Trophoblast cell (in vitro differentiated cells and primary cell): Measurements from ENCODE around the gene GSTM4.
"Not testable (repeated sequence)": the region's sequence is repeated elsewhere in the genome, so short reads cannot be mapped to it uniquely, and the experiment has no call there.

Experiments
- DNase-seq, 2 donors: peaks; one replicate each; pipeline ENCODE4 v3.0.0-alpha.2; 2016
- H2AFZ ChIP-seq: 2 replicates; pipeline ENCODE4 v1.6.1; 2013; ENCODE audit warnings: low read length, moderate library complexity, mild to moderate bottlenecking; ENCODE audit not compliant: insufficient read depth, poor library complexity
- H2AK5ac ChIP-seq: 2 replicates; pipeline ENCODE4 v1.6.1; 2013; ENCODE audit warnings: mild to moderate bottlenecking, low read length
- H2BK120ac ChIP-seq: 2 replicates; pipeline ENCODE4 v1.6.1; 2013; ENCODE audit warnings: low read length, mild to moderate bottlenecking, moderate library complexity; ENCODE audit not compliant: insufficient read depth, poor library complexity
- H2BK12ac ChIP-seq: 2 replicates; pipeline ENCODE4 v1.6.1; 2013; ENCODE audit warnings: mild to moderate bottlenecking, low read length, moderate library complexity
- H2BK5ac ChIP-seq: 2 replicates; pipeline ENCODE4 v1.6.1; 2013; ENCODE audit warnings: low read length, low read depth, moderate library complexity, mild to moderate bottlenecking; ENCODE audit not compliant: poor library complexity
- H3K14ac ChIP-seq: 2 replicates; pipeline ENCODE4 v1.6.1; 2013; ENCODE audit warnings: mild to moderate bottlenecking, low read length
- H3K18ac ChIP-seq: 2 replicates; pipeline ENCODE4 v1.6.1; 2013; ENCODE audit warnings: mild to moderate bottlenecking, low read length
- H3K23ac ChIP-seq: 2 replicates; pipeline ENCODE4 v1.6.1; 2013; ENCODE audit warnings: low read length
- H3K27ac ChIP-seq: 2 replicates; pipeline ENCODE4 v1.5.1; 2013; ENCODE audit warnings: low read depth, mild to moderate bottlenecking, inconsistent platforms, low read length, moderate library complexity
- H3K27me3 ChIP-seq: 2 replicates; pipeline ENCODE4 v1.6.1; 2013; ENCODE audit warnings: inconsistent platforms, mild to moderate bottlenecking, low read length, moderate library complexity; ENCODE audit not compliant: insufficient read depth
- H3K36me3 ChIP-seq, 2 experiments: 1 replicate in 1 of 2; 2 replicates in 1 of 2; pipeline ENCODE4 v1.6.1; 2013; ENCODE audit warnings: low read length in 2 of 2, mild to moderate bottlenecking in 2 of 2, moderate library complexity in 1 of 2; ENCODE audit not compliant: insufficient read depth in 2 of 2, control insufficient read depth in 1 of 2
- H3K4ac ChIP-seq: 2 replicates; pipeline ENCODE4 v1.6.1; 2013; ENCODE audit warnings: low read depth, mild to moderate bottlenecking, low read length, moderate library complexity
- H3K4me1 ChIP-seq, 2 experiments: 1 replicate in 1 of 2; 2 replicates in 1 of 2; pipeline ENCODE4 v1.6.1; 2013; ENCODE audit warnings: low read length in 2 of 2, mild to moderate bottlenecking in 2 of 2, moderate library complexity in 1 of 2; ENCODE audit not compliant: insufficient read depth in 2 of 2, control insufficient read depth in 1 of 2
- H3K4me2 ChIP-seq: 2 replicates; pipeline ENCODE4 v1.6.1; 2013; ENCODE audit warnings: inconsistent platforms, mild to moderate bottlenecking, low read length, moderate library complexity
- H3K4me3 ChIP-seq: 2 replicates; pipeline ENCODE4 v1.5.1; 2013; ENCODE audit warnings: mild to moderate bottlenecking, low read depth, low read length, inconsistent platforms
- H3K79me1 ChIP-seq: one replicate; pipeline ENCODE4 v1.6.1; 2013; ENCODE audit warnings: low read length
- H3K79me2 ChIP-seq: 2 replicates; pipeline ENCODE4 v1.6.1; 2013; ENCODE audit warnings: low read length, mild to moderate bottlenecking; ENCODE audit not compliant: control insufficient read depth, insufficient read depth, poor library complexity
- H3K9ac ChIP-seq: 2 replicates; pipeline ENCODE4 v1.6.1; 2013; ENCODE audit warnings: mild to moderate bottlenecking, low read length
- H3K9me3 ChIP-seq: 2 replicates; pipeline ENCODE4 v1.6.1; 2013; ENCODE audit warnings: low read depth, mild to moderate bottlenecking, control low read depth, inconsistent platforms, low read length; ENCODE audit not compliant: insufficient read depth
- H4K12ac ChIP-seq: 2 replicates; pipeline ENCODE4 v1.6.1; 2013; ENCODE audit warnings: low read depth, mild to moderate bottlenecking, low read length, moderate library complexity
- H4K8ac ChIP-seq: 2 replicates; pipeline ENCODE4 v1.6.1; 2013; ENCODE audit warnings: low read depth, mild to moderate bottlenecking, low read length, moderate library complexity
- H4K91ac ChIP-seq: one replicate; pipeline ENCODE4 v1.6.1; 2013; ENCODE audit warnings: low read depth, mild to moderate bottlenecking, low read length, moderate library complexity
- WGBS: extraction: QIAGEN DNeasy Blood & Tissue Kit; methylation state at CpG from one replicate; pipeline ENCODE4 v1.1.7; 2013; ENCODE audit warnings: missing lambda C conversion rate; ENCODE audit not compliant: insufficient read length, insufficient coverage; ENCODE audit errors: extremely low coverage; 5-methylcytosine and 5-hydroxymethylcytosine counted together

GSTM4 gene

GRCh38 chr1:109677459-109677858, 21.6 kb downstream of the GSTM4 start:
- H4K8ac ChIP-seq, result no peak overlapping the region
- DNase-seq, result no peak
- no peak overlapping the region for H3K27ac ChIP-seq
- no peaks in the 10 kb centered on the region for H3K9me3 ChIP-seq
- H3K23ac ChIP-seq, result no peak overlapping the region
- no peaks in the 10 kb centered on the region for H3K79me2 ChIP-seq
- no peak overlapping the region for H3K4me3 ChIP-seq
- H3K18ac ChIP-seq, result no peak overlapping the region
- no peak overlapping the region for H2AFZ ChIP-seq
- H3K4me1 ChIP-seq, result no peaks in the 10 kb centered on the region
- H2BK120ac ChIP-seq, result no peak overlapping the region
- H3K27me3 ChIP-seq, result no peaks in the 10 kb centered on the region
- H2AK5ac ChIP-seq, result no peak overlapping the region
- no peak overlapping the region for H3K4me2 ChIP-seq
- no peak overlapping the region for H4K12ac ChIP-seq
- H2BK12ac ChIP-seq, result no peak overlapping the region
- H3K36me3 ChIP-seq, result no peaks in the 10 kb centered on the region
- no peak overlapping the region for H2BK5ac ChIP-seq
- H4K91ac ChIP-seq, result no peak overlapping the region
- no peak overlapping the region for H3K9ac ChIP-seq
- no CpG with 5 or more reads among the region's 3 CpGs for WGBS
- no peak overlapping the region for H3K4ac ChIP-seq
- H3K79me1 ChIP-seq, result no peaks in the 10 kb centered on the region
- H3K14ac ChIP-seq, result no peak overlapping the region

DNA sequence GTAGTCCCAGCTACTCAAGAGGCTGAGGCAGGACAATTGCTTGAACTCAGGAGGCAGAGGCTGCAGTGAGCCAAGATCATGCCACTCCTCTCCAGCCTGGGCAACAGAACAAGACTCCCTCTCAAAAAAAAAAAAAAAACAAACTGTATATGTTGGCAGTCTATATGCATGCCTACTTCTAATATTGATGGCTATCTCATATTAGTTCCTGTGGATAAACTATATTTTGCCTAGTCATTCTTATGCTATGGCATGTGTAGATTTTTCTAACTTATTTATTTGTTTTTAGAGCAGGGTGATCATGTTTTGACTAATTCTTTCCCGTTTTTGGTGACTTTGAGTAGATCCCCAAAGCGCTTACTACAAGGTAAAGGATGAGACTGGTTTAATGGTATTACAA, 22.7 kb downstream of the GSTM4 start:
- not testable (repeated sequence) for H2BK12ac ChIP-seq, H3K18ac ChIP-seq
- WGBS, result no CpG with 5 or more reads among the region's 2 CpGs

GRCh38 chr1:109684777-109685176, 28.9 kb downstream of the GSTM4 start:
- H3K23ac ChIP-seq, DNase-seq, H4K8ac ChIP-seq, H2BK12ac ChIP-seq, H3K4me3 ChIP-seq, H3K36me3 ChIP-seq, H2BK5ac ChIP-seq, H2AK5ac ChIP-seq, H3K4me2 ChIP-seq, H3K4me1 ChIP-seq, H2AFZ ChIP-seq, H3K9ac ChIP-seq, H3K9me3 ChIP-seq, H3K27me3 ChIP-seq, H3K18ac ChIP-seq, H4K91ac ChIP-seq, H2BK120ac ChIP-seq, H3K27ac ChIP-seq, H3K4ac ChIP-seq, H3K79me2 ChIP-seq, H4K12ac ChIP-seq, H3K14ac ChIP-seq, H3K79me1 ChIP-seq: not testable (repeated sequence)
- WGBS, result no CpG with 5 or more reads among the region's 6 CpGs

More for the DNA sequence above, 22.7 kb downstream of the GSTM4 start:
- not testable (repeated sequence) for H3K27ac ChIP-seq, H3K79me1 ChIP-seq, H4K8ac ChIP-seq, H3K36me3 ChIP-seq, H2AFZ ChIP-seq, DNase-seq, H4K91ac ChIP-seq, H2BK5ac ChIP-seq, H3K9ac ChIP-seq, H3K9me3 ChIP-seq, H3K14ac ChIP-seq, H3K27me3 ChIP-seq, H3K4me1 ChIP-seq, H3K4ac ChIP-seq, H3K79me2 ChIP-seq, H4K12ac ChIP-seq, H2AK5ac ChIP-seq, H3K4me2 ChIP-seq, H3K23ac ChIP-seq, H2BK120ac ChIP-seq, H3K4me3 ChIP-seq

DNA sequence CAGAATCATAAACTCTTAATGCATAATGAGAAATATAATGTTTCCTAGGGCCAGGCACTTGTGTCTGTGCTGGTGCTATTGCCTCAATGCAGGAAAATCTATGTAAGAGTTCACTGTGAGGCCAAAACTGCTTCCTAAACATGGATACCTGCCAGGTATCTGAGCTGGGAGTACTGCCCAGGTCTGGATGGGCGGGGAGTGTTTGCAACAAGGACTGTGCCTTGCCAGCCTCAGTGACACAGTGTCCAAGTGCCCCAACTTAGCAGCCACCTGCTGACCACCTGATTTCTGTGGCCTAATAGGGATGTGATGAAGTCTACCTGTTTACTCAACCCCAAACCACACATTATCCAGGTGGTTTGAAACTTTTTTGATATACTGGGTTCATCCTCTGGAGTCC, 29.5 kb downstream of the GSTM4 start:
- not testable (repeated sequence) for H3K23ac ChIP-seq, H3K27me3 ChIP-seq, H3K9me3 ChIP-seq, DNase-seq, H2BK5ac ChIP-seq, H2BK12ac ChIP-seq, H3K14ac ChIP-seq, H3K4me2 ChIP-seq, H3K79me2 ChIP-seq, H2AK5ac ChIP-seq, H3K4me1 ChIP-seq, H3K36me3 ChIP-seq, H3K79me1 ChIP-seq, H4K12ac ChIP-seq, H3K4ac ChIP-seq, H4K91ac ChIP-seq, H3K9ac ChIP-seq, H2AFZ ChIP-seq, H3K4me3 ChIP-seq, H2BK120ac ChIP-seq, H3K27ac ChIP-seq, H4K8ac ChIP-seq, H3K18ac ChIP-seq
- WGBS, result no CpG with 5 or more reads among the region's 1 CpG
